ENCODE results near the gene NF2.

The NF2 gene

DNA sequence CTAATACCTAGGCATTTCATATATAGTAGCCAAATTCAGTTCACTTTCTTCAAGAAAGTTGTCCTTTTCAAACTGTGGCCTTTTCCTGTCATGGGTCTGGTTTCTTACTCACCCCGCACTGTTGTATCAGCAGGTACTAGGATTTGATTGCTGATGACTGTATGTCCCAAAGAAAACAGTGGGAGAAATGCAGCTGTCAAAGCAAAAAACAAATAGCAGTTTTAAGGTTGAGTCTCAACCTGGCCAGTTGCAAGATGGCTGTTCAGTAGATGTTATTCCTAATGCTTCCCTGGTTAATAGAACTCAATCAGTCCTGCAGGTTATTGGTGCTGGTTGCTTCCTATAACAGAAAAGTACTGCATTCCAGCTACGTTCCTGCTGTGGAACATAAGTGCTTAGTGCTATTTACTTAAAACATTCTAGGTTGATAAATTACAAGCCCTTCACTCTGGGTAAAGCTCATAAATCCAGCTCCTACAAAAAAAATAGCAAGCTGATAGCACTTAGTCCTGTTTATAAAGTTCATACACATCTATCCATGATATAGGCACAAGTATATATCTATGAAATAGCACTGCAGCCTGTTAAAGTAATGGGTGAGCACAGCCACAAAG, 26.6 kb downstream of the NF2 start:
- Histone ChIP-seq H3K9me2 (replicated peaks; ENCODE audit: control insufficient read depth, low read length) (no peaks in the 10 kb centered on the region), H3K4me2 (ENCODE audit: low read length) (no peak overlapping the region), H3K27ac (ENCODE audit: low read depth, low read length) (no peak overlapping the region), H3F3A (ENCODE audit: control insufficient read depth, insufficient read depth) (peaks cover 2% of the 10 kb centered on the region; the same call in 1 of the 2 replicates), H4K20me1 (ENCODE audit: control insufficient read depth, insufficient read depth, low read depth, low read length) (peaks cover 21% of the 10 kb centered on the region; the same call in 1 of the 2 replicates), H3K27me3 (ENCODE audit: control insufficient read depth, low read length) (no peaks in the 10 kb centered on the region), H3K36me3 (ENCODE audit: control insufficient read depth, low read length) (no peaks in the 10 kb centered on the region), H3K4me3 (ENCODE audit: low read length) (no peak overlapping the region), H3K79me2 (ENCODE audit: control insufficient read depth, low read length) (peaks cover 77% of the 10 kb centered on the region), H3K9me3 (ENCODE audit: control insufficient read depth, insufficient read depth, low read length) (no peaks in the 10 kb centered on the region), H3K4me1 (ENCODE audit: control insufficient read depth, low read length) (no peaks in the 10 kb centered on the region)
- no peak for TF ChIP-seq EZH2phosphoT487 (IDR thresholded peaks at IDR 0.05; ENCODE audit: borderline replicate concordance, low read length)

DNA sequence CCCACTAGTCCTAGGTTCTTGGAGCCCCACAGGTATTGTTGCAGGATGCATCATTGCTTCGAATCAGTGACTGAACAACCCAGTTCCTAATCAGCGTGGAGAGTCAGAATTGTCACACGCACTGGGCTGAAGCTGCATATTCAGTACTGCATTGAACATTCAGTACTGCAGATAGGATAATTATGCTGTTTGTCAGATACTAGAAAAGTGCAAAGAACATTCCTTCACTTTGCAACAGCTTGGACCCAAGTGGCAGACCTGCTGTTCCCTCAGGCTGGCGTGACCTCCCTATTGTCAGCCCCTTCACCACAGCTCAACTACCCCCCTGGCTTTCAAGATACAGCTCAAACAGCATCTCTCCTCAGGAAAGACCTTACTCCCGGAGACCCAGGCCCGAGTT, 27.6 kb downstream of the NF2 start:
- H3K9me2 ChIP-seq (replicated peaks; ENCODE audit: control insufficient read depth, low read length), result no peaks in the 10 kb centered on the region
- H3K27me3 ChIP-seq (ENCODE audit: control insufficient read depth, low read length), result no peaks in the 10 kb centered on the region
- H3K9me3 ChIP-seq (ENCODE audit: control insufficient read depth, insufficient read depth, low read length), result no peaks in the 10 kb centered on the region
- peaks cover 18% of the 10 kb centered on the region; the same call in 1 of the 2 replicates for H4K20me1 ChIP-seq (ENCODE audit: control insufficient read depth, insufficient read depth, low read depth, low read length)
- peaks cover 2% of the 10 kb centered on the region; the same call in 1 of the 2 replicates for H3F3A ChIP-seq (ENCODE audit: control insufficient read depth, insufficient read depth)
- H3K27ac ChIP-seq (ENCODE audit: low read depth, low read length), result no peak overlapping the region
- TF ChIP-seq EZH2phosphoT487 (IDR thresholded peaks at IDR 0.05; ENCODE audit: borderline replicate concordance, low read length), result no peak
- TF ChIP-seq, protein P1, sequence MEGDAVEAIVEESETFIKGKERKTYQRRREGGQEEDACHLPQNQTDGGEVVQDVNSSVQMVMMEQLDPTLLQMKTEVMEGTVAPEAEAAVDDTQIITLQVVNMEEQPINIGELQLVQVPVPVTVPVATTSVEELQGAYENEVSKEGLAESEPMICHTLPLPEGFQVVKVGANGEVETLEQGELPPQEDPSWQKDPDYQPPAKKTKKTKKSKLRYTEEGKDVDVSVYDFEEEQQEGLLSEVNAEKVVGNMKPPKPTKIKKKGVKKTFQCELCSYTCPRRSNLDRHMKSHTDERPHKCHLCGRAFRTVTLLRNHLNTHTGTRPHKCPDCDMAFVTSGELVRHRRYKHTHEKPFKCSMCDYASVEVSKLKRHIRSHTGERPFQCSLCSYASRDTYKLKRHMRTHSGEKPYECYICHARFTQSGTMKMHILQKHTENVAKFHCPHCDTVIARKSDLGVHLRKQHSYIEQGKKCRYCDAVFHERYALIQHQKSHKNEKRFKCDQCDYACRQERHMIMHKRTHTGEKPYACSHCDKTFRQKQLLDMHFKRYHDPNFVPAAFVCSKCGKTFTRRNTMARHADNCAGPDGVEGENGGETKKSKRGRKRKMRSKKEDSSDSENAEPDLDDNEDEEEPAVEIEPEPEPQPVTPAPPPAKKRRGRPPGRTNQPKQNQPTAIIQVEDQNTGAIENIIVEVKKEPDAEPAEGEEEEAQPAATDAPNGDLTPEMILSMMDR (IDR thresholded peaks at IDR 0.05; ENCODE audit: low read depth, low read length, poor library complexity, severe bottlenecking), result no peak
- no peak overlapping the region for H3K4me2 ChIP-seq (ENCODE audit: low read length)
- H3K79me2 ChIP-seq (ENCODE audit: control insufficient read depth, low read length), result peaks cover 70% of the 10 kb centered on the region
- no peaks in the 10 kb centered on the region for H3K36me3 ChIP-seq (ENCODE audit: control insufficient read depth, low read length)
- H3K4me3 ChIP-seq (ENCODE audit: low read length), result no peak overlapping the region
- no peaks in the 10 kb centered on the region for H3K4me1 ChIP-seq (ENCODE audit: control insufficient read depth, low read length)

DNA sequence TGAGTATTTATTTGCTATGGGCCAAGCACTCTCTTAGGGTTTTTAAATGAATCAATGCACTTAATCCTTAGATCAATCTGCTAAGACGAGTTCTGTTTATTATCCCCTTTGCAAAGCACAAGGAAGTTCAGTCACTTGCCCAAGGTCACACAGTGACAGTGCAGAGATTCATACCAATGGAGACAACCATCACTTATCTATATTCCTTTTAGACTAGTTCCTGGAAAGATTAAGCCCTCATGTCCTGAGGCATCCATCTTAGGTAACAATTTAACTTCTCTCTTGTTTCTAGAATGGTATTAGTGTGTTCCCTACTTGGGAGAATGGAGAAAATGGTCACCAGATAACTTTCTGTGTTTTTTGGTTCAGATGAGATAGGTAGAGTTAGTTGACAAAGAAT, 28.3 kb downstream of the NF2 start:
- no peak for TF ChIP-seq EZH2phosphoT487 (IDR thresholded peaks at IDR 0.05; ENCODE audit: borderline replicate concordance, low read length)
- TF ChIP-seq, protein P1 (IDR thresholded peaks at IDR 0.05; ENCODE audit: low read depth, low read length, poor library complexity, severe bottlenecking), result no peak
- Histone ChIP-seq H3K79me2 (ENCODE audit: control insufficient read depth, low read length) (peaks cover 69% of the 10 kb centered on the region), H3K27ac (ENCODE audit: low read depth, low read length) (no peak overlapping the region), H3K4me3 (ENCODE audit: low read length) (no peak overlapping the region), H3K4me2 (ENCODE audit: low read length) (no peak overlapping the region), H4K20me1 (ENCODE audit: control insufficient read depth, insufficient read depth, low read depth, low read length) (peaks cover 10% of the 10 kb centered on the region; the same call in 1 of the 2 replicates), H3K9me3 (ENCODE audit: control insufficient read depth, insufficient read depth, low read length) (no peaks in the 10 kb centered on the region), H3F3A (ENCODE audit: control insufficient read depth, insufficient read depth) (peaks cover 2% of the 10 kb centered on the region; the same call in 1 of the 2 replicates), H3K4me1 (ENCODE audit: control insufficient read depth, low read length) (no peaks in the 10 kb centered on the region), H3K27me3 (ENCODE audit: control insufficient read depth, low read length) (no peaks in the 10 kb centered on the region), H3K36me3 (ENCODE audit: control insufficient read depth, low read length) (peaks cover 1% of the 10 kb centered on the region; the same call in 1 of the 2 replicates), H3K9me2 (replicated peaks; ENCODE audit: control insufficient read depth, low read length) (no peaks in the 10 kb centered on the region)

DNA sequence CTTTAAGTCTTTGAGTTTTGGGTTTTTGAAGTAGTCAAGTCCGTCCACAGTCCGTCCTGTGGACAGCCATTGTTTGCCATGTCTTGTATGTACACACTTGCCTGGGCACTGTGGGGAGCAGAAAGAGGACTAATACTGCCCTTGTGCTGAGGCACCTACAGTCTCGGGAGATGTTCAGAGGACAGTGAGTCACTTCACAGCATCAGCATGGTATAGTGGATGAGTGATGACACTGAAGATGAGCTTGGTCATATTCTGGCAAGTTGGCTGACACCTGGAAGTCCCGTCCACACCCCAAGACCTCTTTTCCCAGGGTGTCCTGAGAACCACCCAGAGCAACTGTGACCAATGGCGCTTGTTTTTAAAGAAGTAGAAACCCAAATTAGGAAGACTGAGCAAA, 29.2 kb downstream of the NF2 start:
- Histone ChIP-seq H3K9me2 (replicated peaks; ENCODE audit: control insufficient read depth, low read length) (no peaks in the 10 kb centered on the region), H3K4me1 (ENCODE audit: control insufficient read depth, low read length) (no peaks in the 10 kb centered on the region), H3K4me3 (ENCODE audit: low read length) (no peak overlapping the region), H3K9me3 (ENCODE audit: control insufficient read depth, insufficient read depth, low read length) (no peaks in the 10 kb centered on the region), H4K20me1 (ENCODE audit: control insufficient read depth, insufficient read depth, low read depth, low read length) (0 out of 2 replicates have a peak, but pooled peaks cover 5% of the 10 kb centered on the region), H3K79me2 (ENCODE audit: control insufficient read depth, low read length) (peaks cover 60% of the 10 kb centered on the region), H3F3A (ENCODE audit: control insufficient read depth, insufficient read depth) (peaks cover 2% of the 10 kb centered on the region; the same call in 1 of the 2 replicates), H3K36me3 (ENCODE audit: control insufficient read depth, low read length) (peaks cover 6% of the 10 kb centered on the region), H3K27me3 (ENCODE audit: control insufficient read depth, low read length) (no peaks in the 10 kb centered on the region), H3K4me2 (ENCODE audit: low read length) (no peak overlapping the region), H3K27ac (ENCODE audit: low read depth, low read length) (no peak overlapping the region)
- no peak for TF ChIP-seq EZH2phosphoT487 (IDR thresholded peaks at IDR 0.05; ENCODE audit: borderline replicate concordance, low read length)
- TF ChIP-seq, protein P1 (IDR thresholded peaks at IDR 0.05; ENCODE audit: low read depth, low read length, poor library complexity, severe bottlenecking), result no peak
